GM23338 (cell line): ENCODE data around the gene PIP5K1A. TPM values are rescaled to one million over a fixed set of nuclear protein-coding genes. Genes with fewer than 3 reads are reported as not detected.

Experiments used
- ATAC-seq: fragments of 200-7000 bp; cut with Tn5 transposase; 3 replicates; pipeline ENCODE4 v1.9.1; 2020
- DNase-seq: peaks from one replicate; pipeline ENCODE4 v3.0.0-alpha.2; 2015; ENCODE audit warnings: low spot score
- H2AFZ ChIP-seq: fragments of 200-600 bp; sonication (generic); 2 replicates; pipeline ENCODE4 v1.8.0; 2016; ENCODE audit warnings: antibody characterized with exemption, mild to moderate bottlenecking, moderate library complexity
- H3F3A ChIP-seq: fragments of 200-600 bp; sonication (generic); replicated peaks from 2 replicates; pipeline ENCODE4 v1.8.0; 2017; ENCODE audit warnings: antibody characterized with exemption, mixed run types, low read depth
- H3K27ac ChIP-seq: fragments of 200-600 bp; sonication (generic); 2 replicates; pipeline ENCODE4 v1.6.1; 2016; ENCODE audit warnings: low read depth
- H3K27me3 ChIP-seq: fragments of 200-600 bp; sonication (generic); 2 replicates; pipeline ENCODE4 v1.8.0; 2016; ENCODE audit warnings: mild to moderate bottlenecking, mixed run types, moderate library complexity; ENCODE audit not compliant: insufficient read depth
- H3K36me3 ChIP-seq: fragments of 200-600 bp; sonication (generic); 2 replicates; pipeline ENCODE4 v1.8.0; 2016; ENCODE audit warnings: mild to moderate bottlenecking; ENCODE audit not compliant: insufficient read depth
- H3K4me1 ChIP-seq: fragments of 200-600 bp; sonication (generic); 2 replicates; pipeline ENCODE4 v1.8.0; 2016; ENCODE audit warnings: mild to moderate bottlenecking, moderate library complexity; ENCODE audit not compliant: insufficient read depth
- H3K4me2 ChIP-seq: fragments of 200-600 bp; sonication (generic); 2 replicates; pipeline ENCODE4 v1.7.1; 2017; ENCODE audit warnings: mixed run types
- H3K4me3 ChIP-seq: fragments of 200-600 bp; sonication (generic); 2 replicates; pipeline ENCODE4 v1.6.1; 2016; ENCODE audit warnings: mixed run types
- H3K79me2 ChIP-seq: fragments of 200-600 bp; sonication (generic); replicated peaks from 2 replicates; pipeline ENCODE4 v1.8.0; 2017; ENCODE audit warnings: mild to moderate bottlenecking; ENCODE audit not compliant: insufficient read depth
- H3K9me2 ChIP-seq: fragments of 200-600 bp; sonication (generic); 2 replicates; pipeline ENCODE4 v1.8.0; 2017; ENCODE audit not compliant: insufficient read depth
- H4K20me1 ChIP-seq: fragments of 200-600 bp; sonication (generic); replicated peaks from 2 replicates; pipeline ENCODE4 v1.8.0; 2017; ENCODE audit warnings: mild to moderate bottlenecking; ENCODE audit not compliant: insufficient read depth
- H3K27ac Mint-ChIP-seq: 2 replicates; pipeline ENCODE4 v1.8.0; 2020; ENCODE audit warnings: inconsistent platforms, mild to moderate bottlenecking, moderate library complexity, mixed read lengths
- H3K27me3 Mint-ChIP-seq: 3 replicates; pipeline ENCODE4 v1.8.0; 2022; ENCODE audit warnings: low read depth, mild to moderate bottlenecking, moderate library complexity, mixed read lengths, inconsistent platforms; ENCODE audit not compliant: insufficient read depth, poor library complexity
- H3K36me3 Mint-ChIP-seq: 3 replicates; pipeline ENCODE4 v1.8.0; 2021; ENCODE audit warnings: low read depth, mild to moderate bottlenecking, inconsistent platforms, moderate library complexity, mixed read lengths
- H3K4me1 Mint-ChIP-seq: 3 replicates; pipeline ENCODE4 v1.8.0; 2020; ENCODE audit warnings: mild to moderate bottlenecking, inconsistent platforms, mixed read lengths
- H3K4me3 Mint-ChIP-seq: 3 replicates; pipeline ENCODE4 v1.8.0; 2021; ENCODE audit warnings: moderate library complexity, mild to moderate bottlenecking, inconsistent platforms, mixed read lengths
- H3K9me3 Mint-ChIP-seq: 3 replicates; pipeline ENCODE4 v1.8.0; 2020; ENCODE audit warnings: moderate library complexity, mild to moderate bottlenecking, inconsistent platforms, mixed read lengths
- CREB1 ChIP-seq: fragments of 250-450 bp; sonication (Bioruptor Pico); IDR thresholded peaks from 2 replicates; pipeline ENCODE4 v1.5.0; 2020; ENCODE audit warnings: low read depth, mild to moderate bottlenecking, moderate library complexity
- EZH2 ChIP-seq: fragments of 200-600 bp; sonication (generic); IDR thresholded peaks from one replicate; pipeline ENCODE4 v1.8.0; 2017; ENCODE audit warnings: antibody characterized with exemption, mild to moderate bottlenecking, low read depth; ENCODE audit not compliant: unreplicated experiment
- JUNB ChIP-seq: IDR thresholded peaks from one replicate; pipeline ENCODE4 v1.6.1; 2016; ENCODE audit warnings: antibody characterized with exemption; ENCODE audit not compliant: unreplicated experiment
- POLR2AphosphoS5 ChIP-seq: IDR thresholded peaks from 2 replicates; pipeline ENCODE4 v1.6.1; 2016; ENCODE audit warnings: antibody characterized with exemption, low read depth
- ZNF114 ChIP-seq: fragments of 250-450 bp; sonication (Bioruptor Pico); IDR thresholded peaks from 2 replicates; pipeline ENCODE4 v1.5.0; 2020; ENCODE audit warnings: mild to moderate bottlenecking, moderate library complexity
- ZNF331 ChIP-seq: fragments of 250-450 bp; sonication (Bioruptor Pico); IDR thresholded peaks from 2 replicates; pipeline ENCODE4 v1.5.0; 2020; ENCODE audit warnings: low read depth, mild to moderate bottlenecking, moderate library complexity
- polyA plus RNA-seq: library from polyadenylated mRNA; unstranded; fragments of >200 nt; fragmentation: Nextera tagmentation; extraction: Ambion mirVana; gene quantifications from 2 replicates; pipeline ENCODE4 v1.2.1, GENCODE V29; 2016
- total RNA-seq: library from RNA; depleted of rRNA; stranded (reverse); fragments of >200 nt; shearing (Covaris generic); gene quantifications from 2 replicates; pipeline ENCODE4 v1.2.3, GENCODE V29; 2014
- TF ChIP-seq, protein P1 (sequence below), 2 experiments: fragments of 200-600 bp in 1 of 2; sonication (generic) in 1 of 2; conservative IDR thresholded peaks; 2 replicates each; pipeline versions ENCODE4 v1.5.1 to v1.6.1; 2016 to 2017; ENCODE audit warnings: antibody characterized with exemption in 2 of 2, low read depth in 2 of 2, mild to moderate bottlenecking in 2 of 2, moderate library complexity in 1 of 2
- TF ChIP-seq, protein P2 (sequence below): IDR thresholded peaks from 2 replicates; pipeline ENCODE4 v1.6.1; 2016; ENCODE audit warnings: antibody characterized with exemption
- TF ChIP-seq, protein P3 (sequence below): fragments of 250-450 bp; sonication (Bioruptor Pico); IDR thresholded peaks from 2 replicates; pipeline ENCODE4 v1.5.0; 2020; ENCODE audit warnings: mild to moderate bottlenecking, moderate library complexity

Gene PIP5K1A
- total and polyA plus RNA-seq, 2 experiments from 2014 or later = 23.2 to 63.3 TPM

GRCh38 chr1:151254217-151255213 is 56.2 kb downstream of the PIP5K1A start, which contains the start of gene PSMD4 (continued):
- TF ChIP-seq, protein P1, sequence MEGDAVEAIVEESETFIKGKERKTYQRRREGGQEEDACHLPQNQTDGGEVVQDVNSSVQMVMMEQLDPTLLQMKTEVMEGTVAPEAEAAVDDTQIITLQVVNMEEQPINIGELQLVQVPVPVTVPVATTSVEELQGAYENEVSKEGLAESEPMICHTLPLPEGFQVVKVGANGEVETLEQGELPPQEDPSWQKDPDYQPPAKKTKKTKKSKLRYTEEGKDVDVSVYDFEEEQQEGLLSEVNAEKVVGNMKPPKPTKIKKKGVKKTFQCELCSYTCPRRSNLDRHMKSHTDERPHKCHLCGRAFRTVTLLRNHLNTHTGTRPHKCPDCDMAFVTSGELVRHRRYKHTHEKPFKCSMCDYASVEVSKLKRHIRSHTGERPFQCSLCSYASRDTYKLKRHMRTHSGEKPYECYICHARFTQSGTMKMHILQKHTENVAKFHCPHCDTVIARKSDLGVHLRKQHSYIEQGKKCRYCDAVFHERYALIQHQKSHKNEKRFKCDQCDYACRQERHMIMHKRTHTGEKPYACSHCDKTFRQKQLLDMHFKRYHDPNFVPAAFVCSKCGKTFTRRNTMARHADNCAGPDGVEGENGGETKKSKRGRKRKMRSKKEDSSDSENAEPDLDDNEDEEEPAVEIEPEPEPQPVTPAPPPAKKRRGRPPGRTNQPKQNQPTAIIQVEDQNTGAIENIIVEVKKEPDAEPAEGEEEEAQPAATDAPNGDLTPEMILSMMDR (conservative IDR thresholded peaks at IDR 0.05; ENCODE audit: low read depth in 2 of 2) = no peak
- no peak for TF ChIP-seq JUNB
- TF ChIP-seq, protein P2, sequence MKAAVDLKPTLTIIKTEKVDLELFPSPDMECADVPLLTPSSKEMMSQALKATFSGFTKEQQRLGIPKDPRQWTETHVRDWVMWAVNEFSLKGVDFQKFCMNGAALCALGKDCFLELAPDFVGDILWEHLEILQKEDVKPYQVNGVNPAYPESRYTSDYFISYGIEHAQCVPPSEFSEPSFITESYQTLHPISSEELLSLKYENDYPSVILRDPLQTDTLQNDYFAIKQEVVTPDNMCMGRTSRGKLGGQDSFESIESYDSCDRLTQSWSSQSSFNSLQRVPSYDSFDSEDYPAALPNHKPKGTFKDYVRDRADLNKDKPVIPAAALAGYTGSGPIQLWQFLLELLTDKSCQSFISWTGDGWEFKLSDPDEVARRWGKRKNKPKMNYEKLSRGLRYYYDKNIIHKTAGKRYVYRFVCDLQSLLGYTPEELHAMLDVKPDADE = peak; percentile 95

- Mint-ChIP-seq H3K27me3 (peaks cover 11% of the 10 kb centered on the region), H3K27ac (peak overlapping the region; percentile 91), H3K36me3 (peaks cover 13% of the 10 kb centered on the region; the same call in 2 of the 3 replicates), H3K9me3 (peaks cover 3% of the 10 kb centered on the region; the same call in 1 of the 3 replicates), H3K4me1 (peaks cover 7% of the 10 kb centered on the region), H3K4me3 (peak overlapping the region; percentile 87)
- peak overlapping the region; percentile 76 for H3K27ac ChIP-seq
- H3F3A ChIP-seq = peaks cover 9% of the 10 kb centered on the region
- H3K4me3 ChIP-seq = peak overlapping the region; percentile 85
- peaks cover 6% of the 10 kb centered on the region; the same call in 1 of the 2 replicates for H3K4me1 ChIP-seq
- H3K79me2 ChIP-seq = peaks cover 53% of the 10 kb centered on the region
- DNase-seq (no peak), ATAC-seq (no peak)
- H3K9me2 ChIP-seq = no peaks in the 10 kb centered on the region
- H3K4me2 ChIP-seq = peak overlapping the region; percentile 96
- H2AFZ ChIP-seq = no peak overlapping the region
- H3K36me3 ChIP-seq = no peaks in the 10 kb centered on the region
- no peaks in the 10 kb centered on the region for H3K27me3 ChIP-seq
- H4K20me1 ChIP-seq = peaks cover 16% of the 10 kb centered on the region
- TF ChIP-seq ZNF114 (CRISPR knock-in tag) (no peak), ZNF331 (no peak), CREB1 (CRISPR knock-in tag) (no peak), POLR2AphosphoS5 (no peak), EZH2 (no peak)
- TF ChIP-seq, protein P3, sequence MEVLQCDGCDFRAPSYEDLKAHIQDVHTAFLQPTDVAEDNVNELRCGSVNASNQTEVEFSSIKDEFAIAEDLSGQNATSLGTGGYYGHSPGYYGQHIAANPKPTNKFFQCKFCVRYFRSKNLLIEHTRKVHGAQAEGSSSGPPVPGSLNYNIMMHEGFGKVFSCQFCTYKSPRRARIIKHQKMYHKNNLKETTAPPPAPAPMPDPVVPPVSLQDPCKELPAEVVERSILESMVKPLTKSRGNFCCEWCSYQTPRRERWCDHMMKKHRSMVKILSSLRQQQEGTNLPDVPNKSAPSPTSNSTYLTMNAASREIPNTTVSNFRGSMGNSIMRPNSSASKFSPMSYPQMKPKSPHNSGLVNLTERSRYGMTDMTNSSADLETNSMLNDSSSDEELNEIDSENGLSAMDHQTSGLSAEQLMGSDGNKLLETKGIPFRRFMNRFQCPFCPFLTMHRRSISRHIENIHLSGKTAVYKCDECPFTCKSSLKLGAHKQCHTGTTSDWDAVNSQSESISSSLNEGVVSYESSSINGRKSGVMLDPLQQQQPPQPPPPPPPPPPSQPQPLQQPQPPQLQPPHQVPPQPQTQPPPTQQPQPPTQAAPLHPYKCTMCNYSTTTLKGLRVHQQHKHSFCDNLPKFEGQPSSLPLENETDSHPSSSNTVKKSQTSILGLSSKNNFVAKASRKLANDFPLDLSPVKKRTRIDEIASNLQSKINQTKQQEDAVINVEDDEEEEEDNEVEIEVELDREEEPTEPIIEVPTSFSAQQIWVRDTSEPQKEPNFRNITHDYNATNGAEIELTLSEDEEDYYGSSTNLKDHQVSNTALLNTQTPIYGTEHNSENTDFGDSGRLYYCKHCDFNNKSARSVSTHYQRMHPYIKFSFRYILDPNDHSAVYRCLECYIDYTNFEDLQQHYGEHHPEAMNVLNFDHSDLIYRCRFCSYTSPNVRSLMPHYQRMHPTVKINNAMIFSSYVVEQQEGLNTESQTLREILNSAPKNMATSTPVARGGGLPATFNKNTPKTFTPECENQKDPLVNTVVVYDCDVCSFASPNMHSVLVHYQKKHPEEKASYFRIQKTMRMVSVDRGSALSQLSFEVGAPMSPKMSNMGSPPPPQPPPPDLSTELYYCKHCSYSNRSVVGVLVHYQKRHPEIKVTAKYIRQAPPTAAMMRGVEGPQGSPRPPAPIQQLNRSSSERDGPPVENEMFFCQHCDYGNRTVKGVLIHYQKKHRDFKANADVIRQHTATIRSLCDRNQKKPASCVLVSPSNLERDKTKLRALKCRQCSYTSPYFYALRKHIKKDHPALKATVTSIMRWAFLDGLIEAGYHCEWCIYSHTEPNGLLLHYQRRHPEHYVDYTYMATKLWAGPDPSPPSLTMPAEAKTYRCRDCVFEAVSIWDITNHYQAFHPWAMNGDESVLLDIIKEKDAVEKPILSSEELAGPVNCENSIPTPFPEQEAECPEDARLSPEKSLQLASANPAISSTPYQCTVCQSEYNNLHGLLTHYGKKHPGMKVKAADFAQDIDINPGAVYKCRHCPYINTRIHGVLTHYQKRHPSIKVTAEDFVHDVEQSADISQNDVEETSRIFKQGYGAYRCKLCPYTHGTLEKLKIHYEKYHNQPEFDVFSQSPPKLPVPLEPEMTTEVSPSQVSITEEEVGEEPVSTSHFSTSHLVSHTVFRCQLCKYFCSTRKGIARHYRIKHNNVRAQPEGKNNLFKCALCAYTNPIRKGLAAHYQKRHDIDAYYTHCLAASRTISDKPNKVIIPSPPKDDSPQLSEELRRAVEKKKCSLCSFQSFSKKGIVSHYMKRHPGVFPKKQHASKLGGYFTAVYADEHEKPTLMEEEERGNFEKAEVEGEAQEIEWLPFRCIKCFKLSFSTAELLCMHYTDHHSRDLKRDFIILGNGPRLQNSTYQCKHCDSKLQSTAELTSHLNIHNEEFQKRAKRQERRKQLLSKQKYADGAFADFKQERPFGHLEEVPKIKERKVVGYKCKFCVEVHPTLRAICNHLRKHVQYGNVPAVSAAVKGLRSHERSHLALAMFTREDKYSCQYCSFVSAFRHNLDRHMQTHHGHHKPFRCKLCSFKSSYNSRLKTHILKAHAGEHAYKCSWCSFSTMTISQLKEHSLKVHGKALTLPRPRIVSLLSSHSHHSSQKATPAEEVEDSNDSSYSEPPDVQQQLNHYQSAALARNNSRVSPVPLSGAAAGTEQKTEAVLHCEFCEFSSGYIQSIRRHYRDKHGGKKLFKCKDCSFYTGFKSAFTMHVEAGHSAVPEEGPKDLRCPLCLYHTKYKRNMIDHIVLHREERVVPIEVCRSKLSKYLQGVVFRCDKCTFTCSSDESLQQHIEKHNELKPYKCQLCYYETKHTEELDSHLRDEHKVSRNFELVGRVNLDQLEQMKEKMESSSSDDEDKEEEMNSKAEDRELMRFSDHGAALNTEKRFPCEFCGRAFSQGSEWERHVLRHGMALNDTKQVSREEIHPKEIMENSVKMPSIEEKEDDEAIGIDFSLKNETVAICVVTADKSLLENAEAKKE (CRISPR knock-in tag) = no peak
- TF ChIP-seq, protein P2 = no peak
Observed at GRCh38 chr1:151255381-151255780, 57.0 kb downstream of the PIP5K1A start.
